ENCODE data around the gene LNP1.

DNA sequence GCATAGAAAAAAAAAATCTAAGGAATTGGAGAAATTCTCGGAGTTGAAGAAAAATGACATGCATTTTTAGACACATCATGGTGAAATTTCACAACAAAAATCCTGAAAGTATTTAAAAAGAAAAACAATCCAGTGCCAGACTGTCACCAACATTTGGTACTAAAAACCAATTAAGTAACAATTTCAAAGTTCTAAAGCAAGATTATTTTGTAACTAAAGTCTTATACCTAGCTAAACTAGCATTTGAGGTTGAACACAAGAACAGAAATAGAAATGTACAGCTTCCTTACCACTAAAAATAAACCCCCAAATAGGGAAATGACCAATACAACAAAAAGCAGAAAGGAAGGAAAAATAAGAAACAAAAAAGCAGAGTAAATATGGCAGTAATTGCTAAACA is 12.3 kb upstream of the LNP1 start:
- TF ChIP-seq, protein P1, sequence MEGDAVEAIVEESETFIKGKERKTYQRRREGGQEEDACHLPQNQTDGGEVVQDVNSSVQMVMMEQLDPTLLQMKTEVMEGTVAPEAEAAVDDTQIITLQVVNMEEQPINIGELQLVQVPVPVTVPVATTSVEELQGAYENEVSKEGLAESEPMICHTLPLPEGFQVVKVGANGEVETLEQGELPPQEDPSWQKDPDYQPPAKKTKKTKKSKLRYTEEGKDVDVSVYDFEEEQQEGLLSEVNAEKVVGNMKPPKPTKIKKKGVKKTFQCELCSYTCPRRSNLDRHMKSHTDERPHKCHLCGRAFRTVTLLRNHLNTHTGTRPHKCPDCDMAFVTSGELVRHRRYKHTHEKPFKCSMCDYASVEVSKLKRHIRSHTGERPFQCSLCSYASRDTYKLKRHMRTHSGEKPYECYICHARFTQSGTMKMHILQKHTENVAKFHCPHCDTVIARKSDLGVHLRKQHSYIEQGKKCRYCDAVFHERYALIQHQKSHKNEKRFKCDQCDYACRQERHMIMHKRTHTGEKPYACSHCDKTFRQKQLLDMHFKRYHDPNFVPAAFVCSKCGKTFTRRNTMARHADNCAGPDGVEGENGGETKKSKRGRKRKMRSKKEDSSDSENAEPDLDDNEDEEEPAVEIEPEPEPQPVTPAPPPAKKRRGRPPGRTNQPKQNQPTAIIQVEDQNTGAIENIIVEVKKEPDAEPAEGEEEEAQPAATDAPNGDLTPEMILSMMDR (IDR thresholded peaks at IDR 0.05; ENCODE audit: insufficient read depth, low read length): no peak
- TF ChIP-seq POLR2AphosphoS5 (IDR thresholded peaks at IDR 0.05; ENCODE audit: low read depth): no peak

Data from HL-60 (cell line).